K562 (cell line): Measurements from ENCODE around the gene BCL7C. TPM values are rescaled to one million over a fixed set of nuclear protein-coding genes. Genes with fewer than 3 reads are reported as not detected.
A peak's percentile ranks its signal among the peaks of the same experiment; 100 is the strongest.

Source experiments
- CBX8 ChIP-seq: fragments of 200-600 bp; sonication (generic); IDR thresholded peaks from 2 replicates; pipeline ENCODE4 v1.6.1; 2012; ENCODE audit warnings: borderline replicate concordance, mixed run types, low read depth, mild to moderate bottlenecking, moderate library complexity, mixed read lengths, low read length, control low read depth, inconsistent platforms; ENCODE audit not compliant: poor library complexity, severe bottlenecking; ENCODE audit errors: extremely low read depth
- JUND ChIP-seq, 2 experiments: IDR thresholded peaks; 2 replicates in 1 of 2; 3 replicates in 1 of 2; pipeline ENCODE4 v1.6.1; 2011; ENCODE audit warnings: borderline replicate concordance in 2 of 2, low read depth in 2 of 2, low read length in 2 of 2, improper control_type of control experiment in 1 of 2, missing biosample characterization in 1 of 2, missing genetic modification characterization in 1 of 2, missing genetic modification reagents in 1 of 2
- PYGO2 ChIP-seq: fragments of 450-650 bp; IDR thresholded peaks from 2 replicates; pipeline ENCODE4 v1.6.1; 2016; ENCODE audit warnings: mild to moderate bottlenecking, missing genetic modification characterization, moderate library complexity, missing compliant biosample characterization
- ZNF668 ChIP-seq: fragments of 250-450 bp; sonication (Bioruptor Pico); IDR thresholded peaks from 2 replicates; pipeline ENCODE4 v1.8.0; 2022; ENCODE audit warnings: mild to moderate bottlenecking, inconsistent platforms
- ZNF717 ChIP-seq: fragments of 250-450 bp; sonication (Bioruptor Pico); IDR thresholded peaks from 2 replicates; pipeline ENCODE4 v1.5.0; 2021
- ZZZ3 ChIP-seq: fragments of 450-650 bp; IDR thresholded peaks from 2 replicates; pipeline ENCODE4 v1.6.1; 2016; ENCODE audit warnings: antibody characterized with exemption, mild to moderate bottlenecking, moderate library complexity
- polyA plus RNA-seq, 8 experiments: library from polyadenylated mRNA; depleted of rRNA in 4 of 8; stranded (reverse) in 5 of 8; unstranded in 3 of 8; fragments of >200 nt; fragmentation: Nextera tagmentation in 2 of 8; fragmentation: Illumina TruSeq in 1 of 8; extraction: Ambion mirVana in 2 of 8; extraction: Trizol in 1 of 8; gene quantifications; 2 replicates each; pipeline versions ENCODE4 v1.2.1 to v1.2.3, GENCODE V29; 2011 to 2014; ENCODE audit warnings: inconsistent platforms in 1 of 8, missing spikeins in 1 of 8
- total RNA-seq, 7 experiments: library from RNA; depleted of rRNA in 6 of 7; stranded (reverse); fragments of >200 nt in 6 of 7; fragmentation: Illumina TruSeq in 2 of 7; extraction: Trizol in 2 of 7; gene quantifications; 2 replicates each; pipeline versions ENCODE4 v1.2.1 to v1.2.3, GENCODE V29; 2011 to 2021; ENCODE audit warnings: low replicate concordance in 1 of 7
- TF ChIP-seq, protein P1 (sequence below), 2 experiments: fragments of 450-650 bp; IDR thresholded peaks; 2 replicates each; pipeline ENCODE4 v1.6.1; 2018; ENCODE audit warnings: mild to moderate bottlenecking in 2 of 2, low read depth in 1 of 2; ENCODE audit not compliant: partially characterized antibody in 2 of 2
- TF ChIP-seq, protein P2 (sequence below): fragments of 450-650 bp; formaldehyde crosslinking; IDR thresholded peaks from 2 replicates; pipeline ENCODE4 v1.4.0; 2022; ENCODE audit warnings: mild to moderate bottlenecking, moderate library complexity
- TF ChIP-seq, protein P3 (sequence below): fragments of 450-650 bp; IDR thresholded peaks from 2 replicates; pipeline ENCODE4 v1.6.1; 2016
- TF ChIP-seq, protein P4 (sequence below), 2 experiments: fragments of 450-650 bp in 1 of 2; sonication (generic) in 1 of 2; formaldehyde crosslinking in 1 of 2; IDR thresholded peaks; 2 replicates each; pipeline versions ENCODE4 v1.7.1 to v1.9.0; 2016 to 2022; ENCODE audit warnings: inconsistent platforms in 1 of 2, mild to moderate bottlenecking in 1 of 2, missing genetic modification reagents in 1 of 2

Gene BCL7C
- total and polyA plus RNA-seq, 9 of the 15 experiments (the other 6 are each of a cell fraction or from before 2014, with no cell fraction given) = 1.7 to 85.8 (median 19.6) TPM

DNA sequence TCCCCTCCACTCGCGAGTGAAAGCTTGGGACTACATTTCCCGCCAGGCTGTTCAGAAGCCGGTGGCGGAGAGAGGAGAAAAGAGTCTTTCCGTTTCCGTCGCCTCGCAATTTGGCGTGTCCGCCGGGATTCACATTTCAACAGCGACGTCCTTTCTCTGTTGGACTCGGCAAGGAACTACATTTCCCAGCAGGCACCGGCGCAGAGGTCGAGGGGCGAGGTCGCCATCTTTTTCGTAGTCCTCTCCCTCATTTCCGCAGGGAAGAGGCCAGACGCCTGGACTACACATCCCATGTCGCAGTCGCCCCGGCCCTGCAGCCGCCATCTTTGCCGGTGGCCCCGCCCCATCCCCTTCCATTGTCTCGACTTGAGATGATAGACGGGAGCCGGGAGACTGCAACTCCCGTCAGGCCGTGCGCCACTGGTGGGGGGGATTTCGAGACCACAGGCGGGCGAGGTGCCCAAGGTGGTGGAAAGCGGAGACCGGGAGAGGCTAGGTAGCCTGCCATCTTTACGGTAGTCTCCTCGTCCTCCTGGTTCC, 28.6 kb upstream of the BCL7C start (continued):
- TF ChIP-seq, protein P1, sequence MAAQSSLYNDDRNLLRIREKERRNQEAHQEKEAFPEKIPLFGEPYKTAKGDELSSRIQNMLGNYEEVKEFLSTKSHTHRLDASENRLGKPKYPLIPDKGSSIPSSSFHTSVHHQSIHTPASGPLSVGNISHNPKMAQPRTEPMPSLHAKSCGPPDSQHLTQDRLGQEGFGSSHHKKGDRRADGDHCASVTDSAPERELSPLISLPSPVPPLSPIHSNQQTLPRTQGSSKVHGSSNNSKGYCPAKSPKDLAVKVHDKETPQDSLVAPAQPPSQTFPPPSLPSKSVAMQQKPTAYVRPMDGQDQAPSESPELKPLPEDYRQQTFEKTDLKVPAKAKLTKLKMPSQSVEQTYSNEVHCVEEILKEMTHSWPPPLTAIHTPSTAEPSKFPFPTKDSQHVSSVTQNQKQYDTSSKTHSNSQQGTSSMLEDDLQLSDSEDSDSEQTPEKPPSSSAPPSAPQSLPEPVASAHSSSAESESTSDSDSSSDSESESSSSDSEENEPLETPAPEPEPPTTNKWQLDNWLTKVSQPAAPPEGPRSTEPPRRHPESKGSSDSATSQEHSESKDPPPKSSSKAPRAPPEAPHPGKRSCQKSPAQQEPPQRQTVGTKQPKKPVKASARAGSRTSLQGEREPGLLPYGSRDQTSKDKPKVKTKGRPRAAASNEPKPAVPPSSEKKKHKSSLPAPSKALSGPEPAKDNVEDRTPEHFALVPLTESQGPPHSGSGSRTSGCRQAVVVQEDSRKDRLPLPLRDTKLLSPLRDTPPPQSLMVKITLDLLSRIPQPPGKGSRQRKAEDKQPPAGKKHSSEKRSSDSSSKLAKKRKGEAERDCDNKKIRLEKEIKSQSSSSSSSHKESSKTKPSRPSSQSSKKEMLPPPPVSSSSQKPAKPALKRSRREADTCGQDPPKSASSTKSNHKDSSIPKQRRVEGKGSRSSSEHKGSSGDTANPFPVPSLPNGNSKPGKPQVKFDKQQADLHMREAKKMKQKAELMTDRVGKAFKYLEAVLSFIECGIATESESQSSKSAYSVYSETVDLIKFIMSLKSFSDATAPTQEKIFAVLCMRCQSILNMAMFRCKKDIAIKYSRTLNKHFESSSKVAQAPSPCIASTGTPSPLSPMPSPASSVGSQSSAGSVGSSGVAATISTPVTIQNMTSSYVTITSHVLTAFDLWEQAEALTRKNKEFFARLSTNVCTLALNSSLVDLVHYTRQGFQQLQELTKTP (IDR thresholded peaks at IDR 0.05; ENCODE audit: low read depth in 1 of 2, partially characterized antibody in 2 of 2) = peak in 1 of 2 experiments; percentile 97
- TF ChIP-seq, protein P2, sequence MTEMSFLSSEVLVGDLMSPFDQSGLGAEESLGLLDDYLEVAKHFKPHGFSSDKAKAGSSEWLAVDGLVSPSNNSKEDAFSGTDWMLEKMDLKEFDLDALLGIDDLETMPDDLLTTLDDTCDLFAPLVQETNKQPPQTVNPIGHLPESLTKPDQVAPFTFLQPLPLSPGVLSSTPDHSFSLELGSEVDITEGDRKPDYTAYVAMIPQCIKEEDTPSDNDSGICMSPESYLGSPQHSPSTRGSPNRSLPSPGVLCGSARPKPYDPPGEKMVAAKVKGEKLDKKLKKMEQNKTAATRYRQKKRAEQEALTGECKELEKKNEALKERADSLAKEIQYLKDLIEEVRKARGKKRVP (CRISPR knock-in tag) = peak; percentile 81
- TF ChIP-seq CBX8 (no peak), JUND (IDR thresholded peaks at IDR 0.05; ENCODE audit: borderline replicate concordance, low read depth, low read length) (peak; percentile 60; the same call in 1 of the 2 replicates), JUND (tag; IDR thresholded peaks at IDR 0.05; ENCODE audit: borderline replicate concordance, low read depth, low read length) (no peak; the same call in 2 of the 3 replicates), ZNF668 (CRISPR knock-in tag) (peak; percentile 75; the same call in 1 of the 2 replicates), PYGO2 (0 out of 2 replicates have a peak, but pooled peaks have one; percentile 3), ZNF717 (no peak), ZZZ3 (no peak)
- TF ChIP-seq, protein P3, sequence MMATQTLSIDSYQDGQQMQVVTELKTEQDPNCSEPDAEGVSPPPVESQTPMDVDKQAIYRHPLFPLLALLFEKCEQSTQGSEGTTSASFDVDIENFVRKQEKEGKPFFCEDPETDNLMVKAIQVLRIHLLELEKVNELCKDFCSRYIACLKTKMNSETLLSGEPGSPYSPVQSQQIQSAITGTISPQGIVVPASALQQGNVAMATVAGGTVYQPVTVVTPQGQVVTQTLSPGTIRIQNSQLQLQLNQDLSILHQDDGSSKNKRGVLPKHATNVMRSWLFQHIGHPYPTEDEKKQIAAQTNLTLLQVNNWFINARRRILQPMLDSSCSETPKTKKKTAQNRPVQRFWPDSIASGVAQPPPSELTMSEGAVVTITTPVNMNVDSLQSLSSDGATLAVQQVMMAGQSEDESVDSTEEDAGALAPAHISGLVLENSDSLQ = peak; percentile 97
- TF ChIP-seq, protein P4, sequence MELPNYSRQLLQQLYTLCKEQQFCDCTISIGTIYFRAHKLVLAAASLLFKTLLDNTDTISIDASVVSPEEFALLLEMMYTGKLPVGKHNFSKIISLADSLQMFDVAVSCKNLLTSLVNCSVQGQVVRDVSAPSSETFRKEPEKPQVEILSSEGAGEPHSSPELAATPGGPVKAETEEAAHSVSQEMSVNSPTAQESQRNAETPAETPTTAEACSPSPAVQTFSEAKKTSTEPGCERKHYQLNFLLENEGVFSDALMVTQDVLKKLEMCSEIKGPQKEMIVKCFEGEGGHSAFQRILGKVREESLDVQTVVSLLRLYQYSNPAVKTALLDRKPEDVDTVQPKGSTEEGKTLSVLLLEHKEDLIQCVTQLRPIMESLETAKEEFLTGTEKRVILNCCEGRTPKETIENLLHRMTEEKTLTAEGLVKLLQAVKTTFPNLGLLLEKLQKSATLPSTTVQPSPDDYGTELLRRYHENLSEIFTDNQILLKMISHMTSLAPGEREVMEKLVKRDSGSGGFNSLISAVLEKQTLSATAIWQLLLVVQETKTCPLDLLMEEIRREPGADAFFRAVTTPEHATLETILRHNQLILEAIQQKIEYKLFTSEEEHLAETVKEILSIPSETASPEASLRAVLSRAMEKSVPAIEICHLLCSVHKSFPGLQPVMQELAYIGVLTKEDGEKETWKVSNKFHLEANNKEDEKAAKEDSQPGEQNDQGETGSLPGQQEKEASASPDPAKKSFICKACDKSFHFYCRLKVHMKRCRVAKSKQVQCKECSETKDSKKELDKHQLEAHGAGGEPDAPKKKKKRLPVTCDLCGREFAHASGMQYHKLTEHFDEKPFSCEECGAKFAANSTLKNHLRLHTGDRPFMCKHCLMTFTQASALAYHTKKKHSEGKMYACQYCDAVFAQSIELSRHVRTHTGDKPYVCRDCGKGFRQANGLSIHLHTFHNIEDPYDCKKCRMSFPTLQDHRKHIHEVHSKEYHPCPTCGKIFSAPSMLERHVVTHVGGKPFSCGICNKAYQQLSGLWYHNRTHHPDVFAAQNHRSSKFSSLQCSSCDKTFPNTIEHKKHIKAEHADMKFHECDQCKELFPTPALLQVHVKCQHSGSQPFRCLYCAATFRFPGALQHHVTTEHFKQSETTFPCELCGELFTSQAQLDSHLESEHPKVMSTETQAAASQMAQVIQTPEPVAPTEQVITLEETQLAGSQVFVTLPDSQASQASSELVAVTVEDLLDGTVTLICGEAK (IDR thresholded peaks at IDR 0.05) = peak; percentile 99
- TF ChIP-seq, protein P4 (CRISPR knock-in tag; IDR thresholded peaks at IDR 0.05) = no peak
